ENCODE data around the gene IRF9.
A peak's percentile ranks its signal among the peaks of the same experiment; 100 is the strongest.

The IRF9 gene

GRCh38 chr14:24178399-24179178 lies 17.5 kb downstream of the IRF9 start:
- no peak for DNase-seq (ENCODE audit: low spot score)

GRCh38 chr14:24179294-24179960 lies 18.4 kb downstream of the IRF9 start:
- DNase-seq (ENCODE audit: low spot score) = no peak

DNA sequence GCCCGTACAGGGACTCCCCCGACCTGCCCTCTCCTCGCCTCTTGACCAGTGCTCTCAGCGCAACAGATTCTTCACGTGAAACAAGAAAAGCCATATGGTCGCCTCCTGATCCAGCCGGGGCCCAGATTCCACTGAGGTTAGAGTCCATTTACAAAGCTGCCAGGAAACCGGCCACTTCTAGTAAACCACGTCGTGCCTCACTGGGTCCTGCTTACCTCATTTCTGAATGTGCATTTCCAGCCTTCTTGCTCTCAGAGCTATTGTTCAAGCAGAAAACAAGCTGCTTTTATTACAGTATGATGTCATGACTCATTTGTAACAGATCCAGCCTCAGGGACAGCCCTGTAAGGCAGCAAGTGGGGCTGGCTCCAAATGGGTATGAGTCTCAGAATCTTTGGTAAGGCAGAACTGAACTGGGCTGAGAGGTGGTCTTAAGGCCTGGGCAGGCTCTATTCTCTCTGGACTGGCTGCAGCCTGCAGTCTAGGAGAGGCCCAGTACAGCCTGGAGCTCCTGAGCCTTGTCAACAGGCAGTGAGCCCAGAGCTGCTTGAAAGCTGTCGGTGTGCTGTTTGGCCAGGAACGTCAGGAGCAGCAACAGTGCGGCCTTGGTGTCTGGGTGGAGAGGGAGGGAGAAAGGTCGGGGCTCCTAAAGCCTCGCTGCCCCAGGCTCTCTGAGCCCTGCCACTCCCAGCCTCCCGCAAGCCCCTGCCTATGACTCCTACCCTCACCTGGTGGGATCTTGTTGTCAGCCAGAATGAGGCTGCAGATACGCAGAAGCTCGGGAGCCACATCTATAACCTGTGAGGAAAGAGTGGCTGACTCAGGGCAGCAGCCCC lies 19.1 kb downstream of the IRF9 start:
- peak; percentile 69 for DNase-seq (ENCODE audit: low spot score)

GRCh38 chr14:24181371-24182077 lies 20.5 kb downstream of the IRF9 start:
- DNase-seq (ENCODE audit: low spot score) = no peak

GRCh38 chr14:24182110-24182882 lies 21.2 kb downstream of the IRF9 start:
- DNase-seq (ENCODE audit: low spot score) = no peak

GRCh38 chr14:24183014-24183481 lies 22.0 kb downstream of the IRF9 start:
- DNase-seq (ENCODE audit: low spot score) = no peak

GRCh38 chr14:24184104-24184970 lies 23.3 kb downstream of the IRF9 start:
- DNase-seq (ENCODE audit: low spot score) = no peak

GRCh38 chr14:24185026-24185425 lies 24.0 kb downstream of the IRF9 start:
- no peak for DNase-seq (ENCODE audit: low spot score)

DNA sequence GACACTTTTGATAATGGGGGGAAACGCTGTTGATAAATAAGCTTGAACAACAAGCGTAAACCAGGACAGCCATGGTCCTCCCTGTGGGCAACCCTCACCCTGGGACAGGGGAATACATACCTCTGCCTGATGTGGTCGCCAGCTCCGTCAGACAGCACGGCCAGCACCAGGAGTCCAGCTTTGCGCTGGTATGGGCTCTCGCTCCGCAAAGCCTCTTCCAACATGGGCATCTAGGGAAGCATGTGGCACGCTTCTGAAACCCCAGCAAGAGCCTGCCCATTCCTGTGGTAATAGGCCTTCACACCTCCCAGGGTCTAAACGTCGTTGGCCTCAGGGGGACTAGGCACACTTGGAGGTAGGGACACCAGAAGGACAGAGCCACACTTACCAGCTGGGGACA lies 24.7 kb downstream of the IRF9 start:
- DNase-seq (ENCODE audit: low spot score) = no peak

GRCh38 chr14:24186831-24187538 lies 25.9 kb downstream of the IRF9 start:
- no peak for DNase-seq (ENCODE audit: low spot score)

GRCh38 chr14:24187539-24187915 lies 26.5 kb downstream of the IRF9 start:
- DNase-seq (ENCODE audit: low spot score) = no peak

DNA sequence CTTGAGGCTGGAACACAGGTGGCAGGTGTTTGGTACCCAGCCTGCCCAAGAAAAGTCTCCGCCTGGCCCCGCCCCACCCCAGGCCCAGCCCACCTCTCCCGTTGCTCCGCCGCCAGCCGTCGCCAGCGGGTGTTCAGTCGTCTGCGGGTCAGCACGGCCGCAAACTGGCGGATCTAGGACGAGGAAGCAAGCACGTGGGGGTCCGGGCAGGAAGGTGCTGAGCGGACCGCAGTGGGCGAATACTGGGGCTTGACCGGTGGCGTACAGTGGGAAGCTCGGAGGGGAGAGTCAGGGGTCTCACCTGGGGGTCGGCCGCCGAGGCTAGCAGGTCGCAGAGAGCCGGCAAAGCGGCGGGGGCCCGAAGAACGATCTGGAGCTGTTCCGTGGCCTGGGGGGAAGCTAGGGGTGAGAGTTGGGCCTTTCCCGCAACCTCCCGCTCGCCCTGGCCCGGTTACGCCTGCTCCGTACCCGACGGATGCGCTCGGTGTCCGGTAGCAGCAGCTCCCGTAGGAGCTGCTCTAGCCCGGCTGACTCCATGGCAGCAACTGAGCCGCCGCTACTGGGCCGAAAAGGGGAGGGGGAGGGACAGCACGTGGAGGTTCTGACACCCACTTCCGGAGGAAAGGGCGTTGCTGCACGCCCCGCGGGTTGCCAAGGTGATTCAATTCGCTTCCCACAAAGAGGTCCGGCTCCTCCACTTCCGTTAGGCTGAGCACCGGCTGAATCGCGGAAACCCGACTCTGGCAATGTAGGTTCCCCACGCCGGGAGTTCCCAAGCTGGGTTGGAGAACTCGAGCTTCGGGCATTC lies 27.4 kb downstream of the IRF9 start, which contains the start of gene IPO4:
IPO4 (minus strand) TSS at position 566 of the 808 bp plus-strand sequence; CDS start at position 537, 29 bp downstream.
- DNase-seq (ENCODE audit: low spot score) = peak; percentile 98

DNA sequence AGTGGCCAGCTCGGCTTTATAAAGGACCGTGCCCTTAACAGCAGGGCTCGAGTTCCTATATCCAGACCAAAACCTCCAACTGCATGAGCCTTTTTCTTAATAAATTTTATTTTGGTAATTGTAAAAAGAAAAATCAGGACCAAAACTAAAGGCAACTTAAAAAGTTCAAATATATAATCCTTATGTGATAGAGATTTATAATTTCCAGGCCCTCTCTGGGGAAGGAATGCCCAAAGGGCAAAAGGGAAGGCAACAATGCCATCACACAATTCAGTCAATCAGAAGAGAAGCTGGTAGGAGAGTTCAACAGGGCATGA lies 28.0 kb downstream of the IRF9 start:
- DNase-seq (ENCODE audit: low spot score) = no peak

DNA sequence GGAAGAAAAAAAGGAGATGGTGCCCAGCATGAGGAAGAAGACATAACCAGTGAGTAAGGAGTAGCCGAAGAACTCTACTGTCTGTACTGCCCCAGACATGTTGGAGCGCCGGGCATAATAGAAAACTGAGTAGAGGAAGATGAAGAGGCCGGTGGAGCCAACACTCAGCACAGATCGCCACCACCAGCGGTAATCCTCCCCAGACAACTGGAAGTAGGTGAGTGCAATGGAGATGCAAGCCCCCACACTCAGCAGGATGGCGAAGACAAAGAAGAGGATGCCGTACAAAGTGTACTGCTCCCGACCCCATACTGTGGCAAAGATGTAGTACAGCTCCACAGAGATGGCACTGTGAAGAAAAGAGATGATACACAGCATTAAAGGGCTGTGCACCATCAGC lies 28.4 kb downstream of the IRF9 start:
- DNase-seq (ENCODE audit: low spot score) = no peak

DNA sequence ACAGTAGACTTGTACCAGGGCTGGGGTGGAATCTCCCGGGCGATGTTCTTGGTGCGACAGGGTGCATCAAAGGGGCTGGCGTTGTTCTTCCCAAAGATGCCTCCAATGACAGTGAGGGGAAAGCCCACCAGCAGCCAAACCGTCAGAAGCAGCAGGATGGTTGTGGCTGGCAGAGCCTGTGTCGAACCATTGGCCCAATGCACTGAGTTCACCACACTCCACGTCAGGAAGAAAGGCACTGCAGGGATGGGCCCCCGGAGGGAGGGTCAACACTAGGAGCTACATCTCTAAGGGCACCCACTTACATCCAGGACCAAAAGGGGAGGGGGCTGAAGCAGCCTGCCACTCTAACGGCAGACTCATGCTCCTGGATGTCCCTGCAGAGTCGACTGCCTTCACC lies 29.4 kb downstream of the IRF9 start:
- DNase-seq (ENCODE audit: low spot score) = no peak

- DNase-seq (ENCODE audit: low spot score) = no peak
Measured at GRCh38 chr14:24192933-24193332, 31.9 kb downstream of the IRF9 start.

DNA sequence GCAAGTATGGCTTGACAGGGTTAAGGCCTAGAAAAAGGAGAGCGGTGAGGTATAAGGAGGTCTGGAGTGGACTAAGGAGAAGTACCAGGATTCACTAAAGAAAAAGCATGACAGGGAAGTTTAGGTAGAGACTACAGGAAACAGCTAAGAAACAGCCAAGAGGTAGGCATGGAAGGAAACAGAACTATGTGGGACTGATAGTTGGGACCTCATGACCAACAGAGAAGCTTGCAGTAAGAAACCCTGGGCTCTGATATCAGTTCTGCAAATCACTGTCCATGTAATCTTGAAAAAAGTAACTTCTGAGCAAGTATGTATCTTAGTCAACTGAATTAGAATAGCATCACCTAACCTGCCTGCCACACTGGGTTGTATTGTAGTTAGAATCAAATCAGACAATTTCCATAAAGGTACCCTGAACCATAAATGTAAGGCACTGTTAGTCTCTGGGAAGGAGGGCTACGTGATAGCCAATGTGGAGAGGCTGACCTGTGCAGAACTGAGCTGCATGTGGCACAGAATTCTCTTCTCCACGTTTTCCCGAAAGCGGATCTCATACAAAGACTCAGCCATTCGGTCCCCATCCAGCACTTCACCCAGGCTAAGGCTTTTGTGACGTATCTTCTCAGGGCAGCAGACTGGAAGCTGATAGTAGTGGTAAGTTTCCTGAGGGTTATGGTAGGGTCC lies 33.3 kb downstream of the IRF9 start:
- no peak for DNase-seq (ENCODE audit: low spot score)

- DNase-seq (ENCODE audit: low spot score) = no peak
Measured at GRCh38 chr14:24194873-24195185, 33.8 kb downstream of the IRF9 start.
